ENCODE measurements around the gene PKN1.

- no peak for TF ChIP-seq CTCF (IDR thresholded peaks at IDR 0.05)
- no peak for TF ChIP-seq POLR2A (IDR thresholded peaks at IDR 0.05)
Measured at GRCh38 chr19:14480700-14481079, 47.6 kb downstream of the PKN1 start.
